Upper lobe of left lung (tissue), 6 donors: ENCODE measurements around the gene NAB2. TPM values are rescaled to one million over a fixed set of nuclear protein-coding genes. Genes with fewer than 3 reads are reported as not detected.

ENCODE experiments used
- ATAC-seq, 2 donors: fragments of 200-7000 bp; cut with Tn5 transposase; one replicate each; pipeline ENCODE4 v1.9.1; 2022; ENCODE audit warnings: mild to moderate bottlenecking in 2 of 2, moderate library complexity in 2 of 2; ENCODE audit not compliant: low FRiP score in 2 of 2
- DNase-seq, 2 donors: peaks; one replicate each; pipeline ENCODE4 v3.0.0-alpha.2; 2019 to 2020
- H3K27ac ChIP-seq, 4 donors: fragments of 200-600 bp; sonication (generic); one replicate each; pipeline ENCODE4 v1.5.1; 2016 to 2019
- H3K27me3 ChIP-seq, 4 donors: fragments of 200-600 bp; sonication (generic); one replicate each; pipeline ENCODE4 v1.5.1; 2017 to 2019
- H3K36me3 ChIP-seq, 4 donors: fragments of 200-600 bp; sonication (generic); one replicate each; pipeline ENCODE4 v1.5.1; 2016 to 2019
- H3K4me1 ChIP-seq, 4 donors: fragments of 200-600 bp; sonication (generic); one replicate each; pipeline ENCODE4 v1.5.1; 2018 to 2019
- H3K4me3 ChIP-seq, 4 donors: fragments of 200-600 bp; sonication (generic); one replicate each; pipeline ENCODE4 v1.5.1; 2017 to 2019; ENCODE audit warnings: mild to moderate bottlenecking in 2 of 4, moderate library complexity in 1 of 4
- H3K9me3 ChIP-seq, 4 donors: fragments of 200-600 bp; sonication (generic); one replicate each; pipeline ENCODE4 v1.5.1; 2018 to 2019
- CTCF ChIP-seq, 6 experiments: fragments of 450-650 bp in 4 of 6; fragments of 200-600 bp in 2 of 6; sonication (generic) in 2 of 6; IDR thresholded peaks; one replicate each; pipeline ENCODE4 v1.5.1; 2016 to 2019; ENCODE audit warnings: antibody characterized with exemption in 6 of 6
- EP300 ChIP-seq, 4 donors: sonication (generic); formaldehyde crosslinking; IDR thresholded peaks; one replicate each; pipeline ENCODE4 v1.5.1; 2017; ENCODE audit warnings: antibody characterized with exemption in 4 of 4, control low read depth in 2 of 4
- POLR2A ChIP-seq, 4 donors: fragments of 450-650 bp; IDR thresholded peaks; one replicate each; pipeline ENCODE4 v1.5.1; 2016 to 2017; ENCODE audit warnings: antibody characterized with exemption in 4 of 4, mild to moderate bottlenecking in 2 of 4
- POLR2AphosphoS5 ChIP-seq, 2 donors: sonication (generic); formaldehyde crosslinking; IDR thresholded peaks; one replicate each; pipeline ENCODE4 v1.5.1; 2017; ENCODE audit warnings: antibody characterized with exemption in 2 of 2
- WGBS, 2 donors: methylation state at CpG; one replicate each; pipeline ENCODE4 v1.1.5; 2017 to 2018; 5-methylcytosine and 5-hydroxymethylcytosine counted together
- total RNA-seq, 6 donors: library from RNA; depleted of rRNA in 4 of 6; stranded (reverse); fragments of >200 nt in 4 of 6; gene quantifications; one replicate each; pipeline versions ENCODE4 v1.1.0 to v1.2.1, GENCODE V29; 2016 to 2021
- donor health status: DM: no; HTN: no; CAD: no; lungs with moderate emphysema.
- donor health status: DM: no; HTN: yes; CAD: no; lungs with severe emphysema.

The NAB2 gene
- total RNA-seq, 6 donors from 2014 or later = 18.1 to 64.9 (median 31.5) TPM

GRCh38 chr12:57094208-57095160 is 5.6 kb downstream of the NAB2 start:
- no peak for ATAC-seq
- TF ChIP-seq POLR2A (IDR thresholded peaks at IDR 0.05) = no peak
- TF ChIP-seq CTCF (IDR thresholded peaks at IDR 0.05) = no peak
- no peak for TF ChIP-seq EP300 (IDR thresholded peaks at IDR 0.05)
- no peak for TF ChIP-seq POLR2AphosphoS5 (IDR thresholded peaks at IDR 0.05)
- H3K9me3 ChIP-seq = no peaks in the 10 kb centered on the region
- H3K27ac ChIP-seq = peak overlapping the region; percentile 46 to 97 (median 74)
- 62 to 63% methylated on average over 15 of the region's 15 CpGs for WGBS, 2 donors
- H3K36me3 ChIP-seq = peaks cover 26 to 82% (median 70%) of the 10 kb centered on the region in 4 donors
- no peak overlapping the region for H3K4me3 ChIP-seq
- no peaks in the 10 kb centered on the region for H3K27me3 ChIP-seq
- peaks cover 38 to 55% (median 46%) of the 10 kb centered on the region in 4 donors for H3K4me1 ChIP-seq
- DNase-seq = peak in 1 of 2 donors; percentile 61

GRCh38 chr12:57095440-57095839 is 6.5 kb downstream of the NAB2 start:
- 91 to 93% methylated on average over 3 of the region's 3 CpGs for WGBS, 2 donors
- Histone ChIP-seq H3K27me3 (no peaks in the 10 kb centered on the region), H3K4me1 (peaks cover 35 to 51% (median 41%) of the 10 kb centered on the region in 4 donors), H3K27ac (peak overlapping the region in 1 of 4 donors; percentile 97), H3K9me3 (no peaks in the 10 kb centered on the region), H3K4me3 (no peak overlapping the region), H3K36me3 (peaks cover 26 to 92% (median 78%) of the 10 kb centered on the region in 4 donors)
- DNase-seq (no peak), ATAC-seq (no peak)
- TF ChIP-seq POLR2AphosphoS5 (IDR thresholded peaks at IDR 0.05) (no peak), EP300 (IDR thresholded peaks at IDR 0.05) (no peak), CTCF (IDR thresholded peaks at IDR 0.05) (no peak), POLR2A (IDR thresholded peaks at IDR 0.05) (no peak)

- H3K27me3 ChIP-seq = no peaks in the 10 kb centered on the region
- no peaks in the 10 kb centered on the region for H3K9me3 ChIP-seq
- TF ChIP-seq EP300 (IDR thresholded peaks at IDR 0.05) (no peak), POLR2A (IDR thresholded peaks at IDR 0.05) (no peak), CTCF (IDR thresholded peaks at IDR 0.05) (no peak), POLR2AphosphoS5 (IDR thresholded peaks at IDR 0.05) (no peak)
- no peak for ATAC-seq
- H3K4me3 ChIP-seq = no peak overlapping the region
- peaks cover 28 to 44% (median 34%) of the 10 kb centered on the region in 4 donors for H3K4me1 ChIP-seq
- WGBS, 2 donors = 80 to 87% methylated on average over 6 of the region's 6 CpGs
- H3K27ac ChIP-seq = peak overlapping the region in 2 of 4 donors; percentile 34 to 97
- H3K36me3 ChIP-seq = peaks cover 26 to 92% (median 77%) of the 10 kb centered on the region in 4 donors
- no peak for DNase-seq
Observed at GRCh38 chr12:57096099-57096572, 7.2 kb downstream of the NAB2 start.

- DNase-seq (no peak), ATAC-seq (no peak)
- Histone ChIP-seq H3K27me3 (no peaks in the 10 kb centered on the region), H3K4me3 (no peak overlapping the region), H3K9me3 (no peaks in the 10 kb centered on the region), H3K4me1 (peaks cover 21 to 36% (median 26%) of the 10 kb centered on the region in 4 donors), H3K27ac (peak overlapping the region in 2 of 4 donors; percentile 10 to 97), H3K36me3 (peaks cover 23 to 92% (median 72%) of the 10 kb centered on the region in 4 donors)
- TF ChIP-seq EP300 (IDR thresholded peaks at IDR 0.05) = no peak
- 83 to 92% methylated on average over 6 to 8 of the region's 8 CpGs for WGBS, 2 donors
Observed at GRCh38 chr12:57096748-57097553, 8.0 kb downstream of the NAB2 start.

- Histone ChIP-seq H3K27me3 (no peaks in the 10 kb centered on the region), H3K36me3 (peaks cover 19 to 92% (median 72%) of the 10 kb centered on the region in 4 donors), H3K4me1 (peaks cover 20 to 30% (median 22%) of the 10 kb centered on the region in 4 donors), H3K27ac (no peak overlapping the region), H3K4me3 (no peak overlapping the region), H3K9me3 (no peaks in the 10 kb centered on the region)
- no peak for ATAC-seq
- DNase-seq = no peak
- 94 to 97% methylated on average over 8 of the region's 8 CpGs for WGBS, 2 donors
- TF ChIP-seq POLR2A (IDR thresholded peaks at IDR 0.05) (no peak), CTCF (IDR thresholded peaks at IDR 0.05) (no peak), POLR2AphosphoS5 (IDR thresholded peaks at IDR 0.05) (no peak), EP300 (IDR thresholded peaks at IDR 0.05) (no peak)
Observed at GRCh38 chr12:57097554-57097835, 8.6 kb downstream of the NAB2 start.
